Urinary bladder (tissue), 4 donors: ENCODE data around the gene ADAM33. TPM values are rescaled to one million over a fixed set of nuclear protein-coding genes. Genes with fewer than 3 reads are reported as not detected.

Experiments
- DNase-seq: peaks from one replicate; pipeline ENCODE4 v3.0.0-alpha.2; 2015; ENCODE audit errors: extremely low spot score
- H3K27ac ChIP-seq: one replicate; pipeline ENCODE4 v1.5.1; 2013; ENCODE audit warnings: low read depth, mild to moderate bottlenecking, moderate library complexity
- H3K36me3 ChIP-seq: one replicate; pipeline ENCODE4 v1.6.1; 2013; ENCODE audit warnings: mild to moderate bottlenecking, moderate library complexity; ENCODE audit not compliant: insufficient read depth
- H3K4me1 ChIP-seq: one replicate; pipeline ENCODE4 v1.6.1; 2013; ENCODE audit warnings: mild to moderate bottlenecking, moderate library complexity; ENCODE audit not compliant: insufficient read depth
- H3K4me3 ChIP-seq: one replicate; pipeline ENCODE4 v1.5.1; 2013; ENCODE audit warnings: low read depth, low read length
- WGBS: extraction: QIAGEN DNeasy Blood & Tissue Kit; methylation state at CpG from one replicate; pipeline ENCODE4 v1.1.7; 2013; 5-methylcytosine and 5-hydroxymethylcytosine counted together
- polyA plus RNA-seq: library from polyadenylated mRNA; stranded (reverse); fragments of 200-250 nt; gene quantifications from one replicate; pipeline ENCODE4 v1.2.3, GENCODE V29; 2013
- total RNA-seq: library from RNA; depleted of rRNA; stranded (reverse); fragments of >200 nt; gene quantifications from one replicate; pipeline ENCODE4 v1.2.3, GENCODE V29; 2014
- donor health status: healthy with polysubstance abuse.
- donor health status: healthy.

ADAM33 gene
- total and polyA plus RNA-seq, 2 donors, result 88.2 to 111 TPM

DNA sequence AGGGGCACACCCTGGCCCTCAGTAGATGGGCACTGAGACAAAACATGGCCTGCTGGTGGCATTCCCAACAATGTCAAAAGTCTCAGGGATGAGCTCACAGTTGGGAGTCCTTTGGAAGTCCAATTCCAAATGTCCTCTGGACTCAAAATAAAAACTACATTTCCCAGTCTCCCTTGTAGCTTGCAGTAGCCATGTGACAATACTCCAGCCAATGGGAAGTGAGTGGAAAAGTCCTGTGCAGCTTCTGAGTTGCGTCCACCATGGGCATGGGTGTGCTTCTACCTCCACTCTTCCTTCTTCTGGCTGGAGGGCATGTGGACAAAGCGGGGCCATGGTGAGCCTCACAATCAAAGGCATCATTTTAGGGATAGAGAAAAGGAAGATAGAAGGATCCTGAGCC lies 5.8 kb upstream of the ADAM33 start:
- 59% methylated on average over 2 of the region's 2 CpGs for WGBS
- DNase-seq, result no peak

DNA sequence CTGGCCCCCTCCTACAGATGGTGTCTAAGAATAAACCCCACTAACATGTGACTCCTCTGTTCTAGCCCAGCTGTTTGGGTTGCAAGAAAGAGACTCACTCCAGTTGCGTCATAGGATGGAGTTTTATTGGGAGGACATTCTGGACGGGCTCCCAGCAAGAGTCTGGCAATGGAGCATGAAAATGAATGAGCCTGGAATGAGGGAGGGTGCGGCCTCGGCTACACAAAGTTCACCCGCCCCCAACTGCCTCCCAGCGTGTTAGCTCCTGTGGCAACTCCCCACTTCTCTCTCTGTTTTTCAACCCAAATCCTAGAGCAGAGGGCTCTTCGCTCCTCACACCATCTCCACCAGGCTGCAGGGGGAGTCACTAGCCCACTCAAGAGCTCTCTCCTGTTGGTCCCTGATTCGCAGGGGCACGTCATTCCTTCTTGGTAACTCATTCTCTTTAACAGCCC lies 5.1 kb upstream of the ADAM33 start:
- no peak overlapping the region for H3K4me3 ChIP-seq

More for the DNA sequence above, 5.8 kb upstream of the ADAM33 start:
- Histone ChIP-seq H3K36me3 (no peaks in the 10 kb centered on the region), H3K4me1 (no peaks in the 10 kb centered on the region), H3K27ac (no peak overlapping the region), H3K4me3 (no peak overlapping the region)

GRCh38 chr20:3686421-3686820 lies 4.6 kb upstream of the ADAM33 start:
- 34% methylated on average over 7 of the region's 7 CpGs for WGBS
- DNase-seq, result no peak
- H3K27ac ChIP-seq, result peak overlapping the region; percentile 41

More for the DNA sequence above, 5.1 kb upstream of the ADAM33 start:
- Histone ChIP-seq H3K4me1 (peaks cover 1% of the 10 kb centered on the region), H3K36me3 (no peaks in the 10 kb centered on the region), H3K27ac (no peak overlapping the region)
- 15% methylated on average over 9 of the region's 9 CpGs for WGBS
- peak; percentile 92 for DNase-seq

DNA sequence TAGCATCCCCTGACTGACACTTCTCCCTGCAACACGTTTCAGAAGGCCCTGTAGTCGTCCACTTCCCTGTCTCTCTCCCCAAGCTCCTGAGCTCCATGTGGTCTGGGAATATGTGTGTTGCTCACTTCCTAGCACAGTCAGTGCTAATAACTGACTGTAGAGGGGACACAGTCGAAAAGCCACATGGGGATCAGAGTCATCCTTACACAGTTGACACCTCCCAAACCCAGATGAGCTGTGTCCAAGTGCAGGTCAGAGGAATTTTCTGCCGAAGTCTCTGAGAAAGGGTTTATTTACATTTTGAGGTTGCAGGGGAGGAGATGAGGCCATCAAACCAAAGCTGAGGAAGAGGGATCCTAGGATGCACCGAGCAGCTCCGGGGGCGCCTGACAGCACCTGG lies 3.5 kb upstream of the ADAM33 start:
- WGBS, result 52% methylated on average over 7 of the region's 7 CpGs
- H3K4me3 ChIP-seq, result no peak overlapping the region
- peaks cover 1% of the 10 kb centered on the region for H3K4me1 ChIP-seq
- DNase-seq, result no peak
- peak overlapping the region; percentile 25 for H3K27ac ChIP-seq
- no peaks in the 10 kb centered on the region for H3K36me3 ChIP-seq

More at GRCh38 chr20:3686421-3686820, 4.6 kb upstream of the ADAM33 start:
- no peaks in the 10 kb centered on the region for H3K36me3 ChIP-seq
- peaks cover 1% of the 10 kb centered on the region for H3K4me1 ChIP-seq
- H3K4me3 ChIP-seq, result no peak overlapping the region

DNA sequence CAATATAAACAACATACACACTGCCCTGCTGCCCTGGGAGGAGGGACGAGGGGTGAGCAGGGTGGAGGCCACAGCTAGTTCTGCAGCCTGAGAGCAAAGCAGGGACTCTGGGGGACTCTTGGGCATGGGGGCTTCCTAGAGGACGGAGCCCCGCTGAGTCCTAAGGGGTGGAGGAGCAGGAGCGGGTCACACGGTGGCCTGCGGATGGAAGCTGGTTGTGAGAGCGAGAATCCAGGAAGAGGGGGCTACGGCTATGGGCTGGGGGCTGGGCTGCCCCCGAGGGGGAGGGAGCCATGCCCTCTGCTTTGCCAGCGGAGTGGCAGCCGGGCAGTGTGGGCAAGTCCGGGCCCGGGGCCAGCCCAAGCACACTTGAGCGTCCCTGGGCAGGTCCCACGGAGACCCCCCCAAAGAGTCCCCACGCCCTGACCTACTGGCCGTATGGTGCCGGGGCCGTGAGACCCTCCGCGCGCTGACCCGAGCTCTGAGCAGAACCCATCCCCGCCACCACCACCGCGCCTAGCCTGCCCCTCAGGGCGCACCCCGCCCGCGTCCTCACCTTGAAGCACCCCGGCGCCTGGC lies 369 bp downstream of the ADAM33 start:
- Histone ChIP-seq H3K27ac (peak overlapping the region; percentile 70), H3K36me3 (no peaks in the 10 kb centered on the region), H3K4me3 (peak overlapping the region; percentile 58), H3K4me1 (peaks cover 1% of the 10 kb centered on the region)
- DNase-seq, result no peak
- WGBS, result 3% methylated on average over 32 of the region's 32 CpGs

DNA sequence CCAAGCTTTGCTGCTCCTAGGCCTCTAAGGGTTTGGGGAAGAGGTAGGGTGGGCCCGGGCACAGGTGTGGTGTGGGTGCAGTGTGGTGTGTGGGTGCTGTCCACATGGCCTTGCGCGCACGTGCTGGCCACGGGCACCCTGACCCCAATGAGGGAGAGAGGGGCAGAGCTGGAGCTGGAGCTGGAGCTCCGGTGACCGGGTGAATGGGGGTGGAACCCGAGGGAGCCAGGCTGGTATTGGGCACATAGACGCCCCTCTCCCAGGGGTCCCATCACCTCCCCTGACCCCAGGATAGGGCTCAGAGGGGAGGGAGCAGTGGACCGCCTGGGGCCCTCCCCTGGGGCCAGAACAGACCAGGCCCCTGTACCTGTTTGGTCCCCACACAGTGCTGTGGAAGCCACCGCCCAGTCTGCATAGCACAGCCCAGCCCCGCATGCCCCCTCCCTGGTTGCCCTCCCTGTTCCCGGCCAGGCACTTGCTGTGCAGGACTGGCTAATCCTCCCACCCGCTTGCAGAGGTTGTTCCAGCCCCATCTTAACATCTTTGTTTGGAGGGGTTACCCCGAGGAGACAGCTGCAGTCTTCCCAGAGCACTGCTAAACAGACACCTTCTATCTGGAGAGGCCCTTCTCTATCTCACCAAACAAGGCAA lies 984 bp downstream of the ADAM33 start:
- 34% methylated on average over 15 of the region's 15 CpGs for WGBS
- no peak for DNase-seq
- Histone ChIP-seq H3K4me1 (peaks cover 1% of the 10 kb centered on the region), H3K27ac (peak overlapping the region; percentile 76), H3K36me3 (no peaks in the 10 kb centered on the region), H3K4me3 (peak overlapping the region; percentile 58)

- 27% methylated on average over 18 of the region's 18 CpGs for WGBS
- Histone ChIP-seq H3K27ac (peak overlapping the region; percentile 76), H3K36me3 (no peaks in the 10 kb centered on the region), H3K4me3 (peak overlapping the region; percentile 58), H3K4me1 (peaks cover 1% of the 10 kb centered on the region)
- DNase-seq, result no peak
Measured at GRCh38 chr20:3679749-3680700, 1.8 kb downstream of the ADAM33 start.

- Histone ChIP-seq H3K4me3 (no peak overlapping the region), H3K27ac (peak overlapping the region; percentile 76), H3K36me3 (no peaks in the 10 kb centered on the region), H3K4me1 (peaks cover 1% of the 10 kb centered on the region)
- WGBS, result 62% methylated on average over 14 of the region's 14 CpGs
- DNase-seq, result no peak
Measured at GRCh38 chr20:3678856-3679720, 2.7 kb downstream of the ADAM33 start.

DNA sequence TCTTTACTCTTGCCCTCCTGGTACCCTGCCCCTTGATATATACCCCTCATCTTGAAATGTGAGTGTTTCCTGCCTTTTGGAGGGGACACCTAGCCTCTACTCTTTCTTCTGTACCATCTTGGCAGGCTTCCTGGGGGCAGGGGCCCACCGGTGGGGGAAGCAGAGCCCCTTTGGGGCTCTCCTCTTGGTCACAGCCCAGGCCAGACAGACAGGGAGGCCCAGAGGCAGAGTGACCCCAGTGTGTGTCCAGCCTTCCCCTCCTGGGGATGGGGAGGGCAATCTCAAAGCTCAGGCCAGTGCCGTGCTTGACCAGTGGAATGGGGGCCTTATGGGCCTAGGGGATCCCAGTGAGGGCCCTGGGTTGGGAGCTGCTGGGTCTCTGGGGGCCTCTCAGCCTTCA lies 3.6 kb downstream of the ADAM33 start:
- Histone ChIP-seq H3K4me1 (peaks cover 1% of the 10 kb centered on the region), H3K36me3 (no peaks in the 10 kb centered on the region), H3K27ac (peak overlapping the region; percentile 28), H3K4me3 (no peak overlapping the region)
- DNase-seq, result no peak
- WGBS, result 35% methylated on average over 2 of the region's 2 CpGs

- DNase-seq, result peak; percentile 68
- Histone ChIP-seq H3K4me3 (no peak overlapping the region), H3K36me3 (no peaks in the 10 kb centered on the region), H3K27ac (peak overlapping the region; percentile 27), H3K4me1 (peaks cover 1% of the 10 kb centered on the region)
- WGBS, result 23% methylated on average over 8 of the region's 8 CpGs
Measured at GRCh38 chr20:3677733-3678132, 4.1 kb downstream of the ADAM33 start.

DNA sequence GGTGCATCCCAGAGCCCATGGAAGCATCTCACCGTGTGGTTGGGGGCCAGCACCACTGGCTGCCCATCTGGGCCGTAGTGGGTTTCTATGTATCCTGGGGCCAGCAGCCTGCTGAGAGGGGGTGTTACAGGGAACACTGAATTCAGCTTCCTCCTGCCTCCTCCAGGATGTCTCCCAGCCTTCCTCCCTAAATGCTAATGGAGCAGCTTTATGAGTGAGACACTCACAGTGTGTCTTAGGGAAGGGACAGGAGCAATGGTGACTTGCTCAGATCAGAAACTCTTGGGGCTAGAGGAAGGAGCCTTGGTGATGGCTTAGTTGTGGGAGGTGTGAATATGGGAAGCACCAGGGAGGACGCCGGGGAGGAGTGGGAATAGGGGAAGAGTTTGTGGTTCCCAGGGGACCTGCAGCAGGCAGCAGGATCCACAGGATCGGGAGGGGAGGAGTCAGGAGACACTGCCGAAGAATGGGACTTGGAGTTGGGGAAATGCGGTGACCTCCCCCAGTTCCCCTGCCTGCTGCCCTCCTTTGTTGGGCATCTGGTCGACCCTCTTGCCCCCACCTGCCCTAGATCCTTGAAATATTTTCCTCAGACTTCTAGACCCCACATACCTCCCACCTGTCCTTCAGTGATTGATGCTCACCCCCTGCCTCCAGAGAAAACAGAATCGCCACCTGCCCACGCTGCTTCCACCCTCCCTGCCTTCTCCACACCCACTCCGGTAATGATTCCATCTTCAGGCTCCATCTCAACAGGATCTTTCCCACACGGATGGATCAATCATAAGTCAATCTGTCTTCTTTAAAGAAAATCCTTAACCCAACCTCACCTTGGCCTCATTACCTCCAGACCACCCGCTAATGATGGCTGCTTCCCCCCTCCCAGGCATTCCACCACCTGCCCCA lies 6.6 kb downstream of the ADAM33 start:
- H3K36me3 ChIP-seq, result no peaks in the 10 kb centered on the region
- WGBS, result 66% methylated on average over 13 of the region's 13 CpGs
- no peak for DNase-seq
- no peak overlapping the region for H3K4me3 ChIP-seq
- H3K27ac ChIP-seq, result no peak overlapping the region
- H3K4me1 ChIP-seq, result no peaks in the 10 kb centered on the region

- 78% methylated on average over 10 of the region's 10 CpGs for WGBS
- Histone ChIP-seq H3K27ac (no peak overlapping the region), H3K4me1 (no peaks in the 10 kb centered on the region), H3K36me3 (no peaks in the 10 kb centered on the region), H3K4me3 (no peak overlapping the region)
- DNase-seq, result no peak
Measured at GRCh38 chr20:3674447-3674846, 7.4 kb downstream of the ADAM33 start.
